D721Med (cell line): ENCODE results near the gene SMC1B.

ENCODE experiments used
- DNase-seq: peaks from one replicate; pipeline ENCODE4 v3.0.0; 2011; ENCODE audit warnings: low spot score; ENCODE audit not compliant: insufficient read length
- FAIRE-seq: peaks from 2 replicates; lab custom pipeline; 2011; peaks lifted over from hg19 to GRCh38; lab: Jason Lieb, UNC
- CTCF ChIP-seq: IDR thresholded peaks from 2 replicates; pipeline ENCODE4 v1.5.1; 2012; ENCODE audit warnings: mild to moderate bottlenecking, control low read depth; ENCODE audit not compliant: insufficient read depth; ENCODE audit errors: missing control alignments

The SMC1B gene

GRCh38 chr22:45324311-45324711 lies 89.1 kb downstream of the SMC1B start:
- DNase-seq (no peak), FAIRE-seq (no peak)
- no peak for TF ChIP-seq CTCF

DNA sequence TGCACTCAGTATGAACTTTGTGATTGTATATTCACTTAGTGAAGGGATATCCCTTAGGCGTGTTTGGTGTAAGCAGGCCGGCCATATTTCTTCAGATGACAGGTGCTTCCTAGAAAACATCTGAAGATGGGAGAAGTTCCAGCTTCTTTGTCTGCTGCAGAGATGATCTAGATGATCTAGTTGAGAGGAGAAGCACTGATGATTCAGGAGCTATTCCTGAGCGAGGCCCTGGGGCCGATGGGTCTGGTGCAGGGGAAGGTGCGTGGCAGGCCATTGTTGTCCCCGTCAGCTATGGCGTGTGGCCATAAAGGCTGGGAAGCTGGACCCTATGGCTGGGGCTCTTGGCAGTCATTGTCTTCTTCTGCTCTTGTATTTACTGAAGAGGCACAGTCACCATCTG lies 89.7 kb downstream of the SMC1B start:
- TF ChIP-seq CTCF = no peak
- DNase-seq = no peak
- no peak for FAIRE-seq

DNA sequence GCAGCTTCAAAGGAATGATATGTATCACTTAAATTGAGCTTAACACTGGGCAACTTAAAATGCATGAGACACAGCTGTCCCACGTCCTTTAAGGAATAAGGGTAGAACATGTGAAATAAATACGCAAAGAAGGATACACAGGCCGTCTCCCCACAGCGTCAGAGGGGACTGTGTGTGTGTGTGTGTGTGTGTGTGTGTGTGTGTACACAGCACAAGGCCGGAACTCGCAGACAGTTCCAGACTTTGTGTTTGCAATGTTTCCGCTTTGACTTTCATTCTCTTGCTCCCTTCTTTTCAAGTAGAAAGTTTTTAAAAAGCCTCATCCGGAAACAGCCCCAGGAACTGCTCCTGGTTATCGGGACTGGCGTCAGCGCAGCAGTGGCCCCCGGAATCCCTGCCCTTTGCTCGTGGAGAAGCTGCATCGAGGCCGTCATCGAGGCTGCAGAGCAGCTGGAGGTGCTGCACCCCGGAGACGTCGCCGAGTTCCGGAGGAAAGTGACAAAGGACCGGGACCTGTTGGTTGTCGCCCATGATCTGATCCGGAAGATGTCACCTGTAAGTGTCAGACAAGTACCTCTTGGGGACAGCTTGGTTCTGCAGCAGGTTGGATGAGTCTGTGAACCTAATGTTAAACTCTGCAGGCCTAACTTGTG lies 90.4 kb downstream of the SMC1B start:
- DNase-seq (no peak), FAIRE-seq (no peak)
- no peak for TF ChIP-seq CTCF

DNA sequence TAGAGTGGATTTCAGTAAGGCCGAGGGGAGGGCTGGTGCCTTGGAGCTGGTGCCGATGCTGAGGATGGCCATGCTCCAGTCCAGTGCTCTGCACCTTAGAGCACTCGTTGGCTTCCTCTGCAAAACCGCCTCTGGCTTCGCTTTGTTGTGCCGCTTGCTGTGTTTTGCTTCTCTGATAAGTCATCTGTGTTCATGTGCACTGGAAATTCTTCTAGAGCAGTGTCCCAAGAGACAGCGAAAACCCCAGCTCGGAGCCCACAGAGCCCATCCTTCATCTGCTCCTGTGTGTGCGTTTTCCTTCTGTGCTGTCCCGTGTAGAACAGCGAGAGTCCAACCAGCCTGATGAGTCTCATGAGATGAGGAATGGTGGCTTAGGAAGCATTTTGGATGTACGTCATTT lies 91.6 kb downstream of the SMC1B start:
- no peak for TF ChIP-seq CTCF
- no peak for FAIRE-seq
- DNase-seq = no peak

GRCh38 chr22:45320357-45320976 lies 92.9 kb downstream of the SMC1B start:
- no peak for DNase-seq
- TF ChIP-seq CTCF = no peak
- FAIRE-seq = no peak

DNA sequence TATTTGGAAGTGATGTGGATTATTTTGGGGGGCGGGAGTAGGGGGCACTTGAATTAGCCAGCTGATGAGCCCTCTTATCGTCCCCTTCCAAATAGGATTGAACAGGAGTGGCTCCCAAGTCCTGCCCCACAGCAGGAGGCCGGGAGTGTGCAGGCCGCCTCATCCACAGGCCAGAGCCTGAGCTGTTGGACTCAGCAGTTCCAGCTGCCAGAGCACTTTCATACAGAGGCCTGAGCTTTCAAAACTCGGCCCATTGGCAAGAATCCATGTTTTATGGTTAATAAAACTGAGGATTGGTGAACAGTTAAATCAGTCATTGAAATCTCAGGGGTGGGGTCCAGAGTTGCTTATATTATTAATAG lies 94.1 kb downstream of the SMC1B start:
- no peak for DNase-seq
- TF ChIP-seq CTCF = no peak
- FAIRE-seq = no peak
